GM18861 (cell line): ENCODE data around the gene TNFRSF21.
A peak's percentile ranks its signal among the peaks of the same experiment; 100 is the strongest.
"Not testable (repeated sequence)": the region's sequence is repeated elsewhere in the genome, so short reads cannot be mapped to it uniquely, and the experiment has no call there.

Experiments
- ATAC-seq: cut with Tn5 transposase; IDR thresholded peaks from one replicate; pipeline ENCODE4 v1.9.1; 2021; ENCODE audit not compliant: unreplicated experiment

The TNFRSF21 gene

GRCh38 chr6:47230579-47230978 lies 79.1 kb downstream of the TNFRSF21 start:
- no peak for ATAC-seq

GRCh38 chr6:47229255-47229654 lies 80.5 kb downstream of the TNFRSF21 start:
- ATAC-seq = no peak

DNA sequence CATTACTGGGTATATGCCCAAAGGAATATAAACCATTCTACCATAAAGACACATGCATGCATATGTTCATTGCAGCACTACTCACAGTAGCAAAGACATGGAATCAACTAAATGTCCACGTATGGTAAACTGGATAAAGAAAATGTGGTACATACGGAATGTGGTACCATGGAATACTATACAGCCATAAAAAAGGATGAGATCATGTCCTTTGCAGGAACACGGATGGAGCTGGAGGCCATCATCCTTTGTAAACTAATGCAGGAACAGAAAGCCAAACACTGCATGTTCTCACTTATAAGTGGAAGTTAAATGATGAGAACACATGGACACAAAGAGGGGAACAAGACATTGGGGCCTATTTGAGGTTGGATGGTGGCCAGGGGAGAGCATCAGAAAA lies 81.6 kb downstream of the TNFRSF21 start:
- not testable (repeated sequence) for ATAC-seq

GRCh38 chr6:47223251-47223650 lies 86.5 kb downstream of the TNFRSF21 start:
- ATAC-seq = not testable (repeated sequence)

DNA sequence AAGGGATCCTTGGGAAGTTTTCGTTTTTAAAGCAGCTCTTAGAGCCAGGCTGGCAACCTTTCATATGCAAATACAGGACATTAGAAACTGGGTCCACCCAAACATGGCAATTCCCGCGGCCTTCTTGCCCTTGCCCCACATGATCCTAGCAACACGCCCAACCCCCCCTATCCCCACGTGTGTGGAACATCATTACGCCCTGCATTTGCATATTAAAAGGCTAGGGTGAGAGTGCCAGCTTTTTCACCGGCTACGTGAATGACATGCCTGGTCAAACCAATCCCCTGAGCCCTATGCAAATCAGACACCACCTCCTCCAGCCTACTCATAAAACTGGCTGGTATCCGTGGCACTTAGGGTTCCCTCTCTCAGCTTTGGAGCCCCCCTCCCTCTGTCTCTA lies 88.1 kb downstream of the TNFRSF21 start:
- ATAC-seq = no peak

GRCh38 chr6:47209632-47210031 lies 100.1 kb downstream of the TNFRSF21 start:
- ATAC-seq = no peak

DNA sequence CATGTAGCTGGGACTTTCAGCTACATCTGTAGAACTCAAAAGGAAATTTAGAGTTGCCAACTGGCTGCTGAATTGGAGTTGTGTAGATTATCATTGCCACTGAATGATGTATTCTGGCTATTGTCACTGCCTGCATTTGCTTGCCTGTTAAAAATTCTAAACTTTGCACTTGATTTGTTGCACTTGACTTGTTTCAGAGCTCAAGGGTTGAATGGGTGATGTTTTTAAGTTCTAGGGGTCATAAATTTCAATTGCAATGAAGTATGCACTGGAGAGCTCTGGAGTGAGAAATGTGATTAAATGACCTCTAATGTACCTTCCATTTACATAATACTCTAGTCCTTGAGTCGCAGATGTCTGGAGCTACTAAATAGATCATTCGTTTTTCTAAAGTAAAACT lies 102.4 kb downstream of the TNFRSF21 start:
- ATAC-seq = no peak

DNA sequence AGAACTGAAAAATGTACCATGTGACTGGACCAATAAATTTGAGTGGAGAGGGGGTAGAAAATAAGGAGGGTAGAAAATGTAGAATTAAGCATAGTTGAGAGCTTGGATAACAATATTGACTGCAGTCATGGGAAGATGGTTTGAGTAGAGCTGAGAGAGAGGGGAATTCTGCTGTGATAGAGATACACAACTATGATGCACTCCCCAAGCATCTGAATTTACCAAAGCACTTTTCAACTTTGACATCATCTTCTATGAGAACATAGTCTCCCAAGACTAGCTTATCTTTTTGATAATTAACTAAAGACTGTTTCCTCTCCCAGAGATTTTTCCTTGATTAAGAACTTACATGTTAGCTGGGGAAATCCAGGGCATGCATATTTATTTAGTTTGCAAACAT lies 103.1 kb downstream of the TNFRSF21 start:
- ATAC-seq = no peak

DNA sequence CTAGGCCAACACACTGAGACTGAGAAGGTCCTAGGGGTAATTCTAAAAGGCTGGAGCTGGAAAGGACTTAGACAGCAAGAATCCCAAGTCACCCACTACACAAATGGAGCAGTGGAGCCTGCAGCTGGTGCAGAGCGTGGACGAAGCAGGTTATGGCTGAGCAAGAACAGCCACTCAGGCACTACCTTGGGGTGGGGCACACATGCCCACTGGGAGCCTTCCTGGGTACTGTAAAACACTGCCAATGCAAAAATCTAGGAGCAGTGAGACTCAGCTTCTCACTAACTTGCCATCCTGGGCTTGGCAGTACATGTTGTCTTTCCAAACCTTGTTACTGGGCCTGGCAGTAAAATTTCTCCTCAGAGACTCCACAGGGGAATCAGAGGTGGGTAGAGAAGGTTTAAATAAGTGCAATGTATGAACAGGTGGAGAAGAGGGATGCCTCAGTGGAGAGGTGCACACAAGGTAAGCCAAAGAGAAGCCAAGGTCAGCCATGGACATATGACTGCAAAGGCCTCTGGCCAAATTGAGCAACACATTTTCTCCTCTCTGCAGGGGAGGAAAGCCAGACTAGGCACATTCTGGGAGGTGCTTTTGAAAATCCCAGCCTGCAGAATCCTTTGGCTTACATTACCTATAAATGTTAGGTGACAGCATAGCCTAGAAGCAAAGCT lies 105.6 kb downstream of the TNFRSF21 start:
- ATAC-seq = no peak

DNA sequence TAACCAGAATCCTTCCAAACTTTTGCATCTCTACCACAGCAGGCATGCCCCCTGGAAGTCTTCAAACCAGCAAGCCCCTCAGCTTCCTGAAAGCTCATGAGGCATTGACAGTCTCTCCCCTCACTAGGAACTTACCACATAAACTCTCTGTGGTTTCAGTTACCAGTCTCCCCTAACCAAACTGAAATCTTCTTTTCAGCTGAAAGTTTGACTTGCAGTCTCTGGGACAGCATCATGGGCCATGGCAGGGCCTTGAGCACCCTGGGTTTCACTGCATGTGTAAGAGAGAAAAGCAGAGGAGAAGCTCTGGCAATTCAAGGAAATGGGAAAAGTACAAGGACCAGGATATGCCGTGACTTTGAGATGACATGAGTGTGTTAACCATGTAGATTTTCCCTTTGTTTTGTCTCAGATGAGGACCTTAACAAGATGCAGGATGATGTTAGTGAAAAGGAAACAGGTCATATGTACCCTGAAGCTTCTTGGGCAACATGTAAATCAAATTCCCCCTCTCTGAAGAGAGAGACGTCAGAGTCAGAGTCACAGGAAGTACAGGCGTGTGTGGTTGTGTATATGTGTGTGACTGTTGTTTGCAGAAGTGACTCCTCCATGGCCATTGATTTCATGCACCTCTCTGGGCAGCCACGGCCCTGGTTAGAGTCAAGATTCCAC lies 106.3 kb downstream of the TNFRSF21 start:
- ATAC-seq = peak; percentile 62

- ATAC-seq = no peak
Observed at GRCh38 chr6:47202644-47203205, 107.0 kb downstream of the TNFRSF21 start.

- ATAC-seq = peak; percentile 35
Observed at GRCh38 chr6:47200536-47201334, 109.0 kb downstream of the TNFRSF21 start.

- ATAC-seq = peak; percentile 38
Observed at GRCh38 chr6:47197682-47198640, 111.7 kb downstream of the TNFRSF21 start.

- no peak for ATAC-seq
Observed at GRCh38 chr6:47196113-47196512, 113.6 kb downstream of the TNFRSF21 start.

DNA sequence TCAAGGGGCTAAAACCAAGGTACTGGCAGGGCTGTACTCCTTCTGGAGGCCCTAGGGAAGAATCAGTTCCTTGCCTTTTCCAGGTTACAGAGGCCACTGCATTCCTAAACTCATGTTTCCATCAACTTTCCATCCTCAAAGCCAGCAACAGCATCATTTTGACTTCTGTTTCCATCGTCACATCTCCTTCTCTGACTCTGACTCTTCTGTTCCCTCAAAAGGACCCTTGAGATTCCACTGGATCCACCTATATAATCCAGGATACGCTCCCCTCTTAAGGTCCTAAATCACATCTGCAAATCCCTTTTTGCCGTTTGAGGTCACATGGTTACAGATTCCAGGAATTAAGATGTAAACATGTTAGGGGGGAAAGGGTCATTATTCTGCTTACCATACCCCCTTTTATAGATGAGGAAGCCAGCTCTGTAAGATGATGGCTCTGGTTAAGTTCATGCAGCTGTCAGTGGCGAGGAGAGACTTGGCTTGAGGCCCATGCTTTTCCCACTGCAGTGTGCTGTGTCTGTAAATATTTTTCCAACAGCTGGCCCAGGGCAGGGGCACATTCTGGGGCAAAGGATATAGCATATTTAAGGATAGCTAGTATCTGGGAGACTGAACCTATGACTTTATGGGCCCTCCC lies 114.6 kb downstream of the TNFRSF21 start:
- ATAC-seq = no peak

- ATAC-seq = no peak
Observed at GRCh38 chr6:47188588-47189021, 121.1 kb downstream of the TNFRSF21 start.

DNA sequence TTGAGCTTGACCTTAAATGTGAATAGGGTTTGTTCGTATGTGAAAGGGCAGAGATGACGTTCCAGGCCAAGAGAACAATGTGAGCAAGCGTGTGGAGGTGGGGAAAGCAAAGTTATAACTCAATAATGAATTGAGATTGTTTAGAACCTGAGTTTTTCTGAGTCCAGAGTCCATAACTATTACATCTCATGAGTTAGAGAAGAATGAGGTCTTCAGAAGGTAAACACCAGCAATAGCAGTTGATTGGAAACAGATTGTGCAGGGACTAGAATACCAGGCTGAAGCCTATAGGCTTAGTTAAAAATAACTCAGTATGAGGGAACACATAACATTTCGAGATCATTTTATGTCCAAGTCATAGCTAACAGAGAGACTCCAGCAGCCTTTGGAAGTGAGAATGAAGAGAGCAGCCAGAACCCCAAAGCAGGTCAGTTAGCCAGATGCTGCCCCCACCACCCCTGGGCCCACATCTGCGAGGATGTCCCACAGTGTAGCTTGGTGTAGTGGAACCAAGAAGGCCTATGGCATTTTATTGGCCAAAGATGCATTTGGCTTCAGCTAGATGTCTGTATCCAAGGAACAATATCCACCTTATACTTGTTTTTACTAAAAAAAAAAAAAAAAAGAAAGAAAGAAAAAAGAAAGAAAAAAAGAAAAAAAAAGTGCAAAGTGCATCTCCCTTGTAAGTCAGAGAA lies 121.7 kb downstream of the TNFRSF21 start:
- ATAC-seq = no peak

DNA sequence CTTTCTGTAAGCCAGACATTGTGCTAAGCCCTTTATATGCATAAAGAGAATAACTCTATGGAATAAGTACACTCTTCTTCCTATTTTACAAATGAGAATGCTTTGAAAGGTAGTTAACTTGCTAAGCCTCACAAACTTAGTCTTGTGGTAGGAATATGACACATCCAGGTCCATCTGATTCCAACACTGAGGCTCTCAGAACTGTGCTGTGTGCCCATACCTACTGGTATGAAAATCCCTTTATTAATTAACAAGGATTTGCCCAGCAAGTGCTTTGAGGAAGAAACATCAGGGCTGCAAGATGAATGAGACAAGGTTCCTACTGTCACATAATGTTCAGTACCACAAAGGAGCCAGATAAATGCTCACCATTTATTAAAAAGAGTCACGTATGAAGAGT lies 122.6 kb downstream of the TNFRSF21 start:
- ATAC-seq = no peak

- no peak for ATAC-seq
Observed at GRCh38 chr6:47182291-47182957, 127.3 kb downstream of the TNFRSF21 start.
